Keratinocyte (primary cell): ENCODE measurements around the gene DNAI7. TPM values are rescaled to one million over a fixed set of nuclear protein-coding genes. Genes with fewer than 3 reads are reported as not detected.

Experiments used
- DNase-seq: peaks from one replicate; pipeline ENCODE4 v3.0.0-alpha.2; 2011; ENCODE audit warnings: low read depth, missing footprints, low spot score
- FAIRE-seq: peaks from 2 replicates; lab custom pipeline; 2011; peaks lifted over from hg19 to GRCh38; lab: Jason Lieb, UNC
- H2AFZ ChIP-seq: 2 replicates; pipeline ENCODE4 v1.6.0; 2012; ENCODE audit warnings: low read length, control low read depth, inconsistent platforms; ENCODE audit not compliant: control insufficient read depth
- H3K27ac ChIP-seq: 2 replicates; pipeline ENCODE4 v1.5.1; 2011; ENCODE audit warnings: low read length; ENCODE audit not compliant: control insufficient read depth, insufficient read depth
- H3K27me3 ChIP-seq: 3 replicates; pipeline ENCODE4 v1.6.0; 2011; ENCODE audit warnings: low read length; ENCODE audit not compliant: control insufficient read depth, insufficient read depth; ENCODE audit errors: extremely low read depth
- H3K36me3 ChIP-seq, 2 experiments: 2 replicates in 1 of 2; 3 replicates in 1 of 2; pipeline ENCODE4 v1.5.1; 2011; ENCODE audit warnings: low read length in 2 of 2, mild to moderate bottlenecking in 1 of 2; ENCODE audit not compliant: control insufficient read depth in 2 of 2, insufficient read depth in 2 of 2; ENCODE audit errors: extremely low read depth in 1 of 2
- H3K4me1 ChIP-seq: 3 replicates; pipeline ENCODE4 v1.5.1; 2011; ENCODE audit warnings: low read length; ENCODE audit not compliant: control insufficient read depth, insufficient read depth; ENCODE audit errors: extremely low read depth
- H3K4me2 ChIP-seq: 3 replicates; pipeline ENCODE4 v1.6.0; 2011; ENCODE audit warnings: low read depth, low read length; ENCODE audit not compliant: control insufficient read depth, insufficient read depth; ENCODE audit errors: extremely low read depth
- H3K4me3 ChIP-seq, 3 experiments: fragments of 200-600 bp in 1 of 3; sonication (generic) in 1 of 3; 2 replicates in 2 of 3; 3 replicates in 1 of 3; pipeline ENCODE4 v1.5.1; 2011 to 2016; ENCODE audit warnings: low read length in 3 of 3, mild to moderate bottlenecking in 3 of 3, control low read depth in 2 of 3, inconsistent platforms in 1 of 3, low read depth in 1 of 3, mixed read lengths in 1 of 3, mixed run types in 1 of 3, moderate library complexity in 1 of 3; ENCODE audit not compliant: control insufficient read depth in 2 of 3, insufficient read depth in 2 of 3; ENCODE audit errors: extremely low read depth in 1 of 3
- H3K79me2 ChIP-seq: 2 replicates; pipeline ENCODE4 v1.6.0; 2012; ENCODE audit warnings: low read length; ENCODE audit not compliant: control insufficient read depth, insufficient read depth
- H3K9ac ChIP-seq: 3 replicates; pipeline ENCODE4 v1.6.0; 2011; ENCODE audit warnings: low read length; ENCODE audit not compliant: control insufficient read depth, insufficient read depth; ENCODE audit errors: extremely low read depth
- H3K9me1 ChIP-seq: 3 replicates; pipeline ENCODE4 v1.6.0; 2011; ENCODE audit warnings: low read length; ENCODE audit not compliant: control insufficient read depth, insufficient read depth; ENCODE audit errors: extremely low read depth
- H3K9me3 ChIP-seq: 2 replicates; pipeline ENCODE4 v1.5.1; 2012; ENCODE audit warnings: low read depth, low read length; ENCODE audit not compliant: control insufficient read depth
- H4K20me1 ChIP-seq: 3 replicates; pipeline ENCODE4 v1.6.0; 2011; ENCODE audit warnings: low read length; ENCODE audit not compliant: control insufficient read depth, insufficient read depth; ENCODE audit errors: extremely low read depth
- EZH2 ChIP-seq: IDR thresholded peaks from one replicate; pipeline ENCODE4 v1.6.1; 2012; ENCODE audit warnings: inconsistent platforms, mild to moderate bottlenecking, low read length, moderate library complexity
- dilution Hi-C: fragments of 300-500 bp; cut with MboI; formaldehyde crosslinking; loops from one replicate; pipeline ENCODE4 v1.7.0; 2020; ENCODE audit warnings: low sequenced_read_pairs; ENCODE audit not compliant: extremely low pct_ligation_motif_present
- polyA plus RNA-seq, 5 experiments: library from polyadenylated mRNA; depleted of rRNA in 3 of 5; stranded (reverse) in 3 of 5; stranded (forward) in 1 of 5; unstranded in 1 of 5; fragments of >200 nt; gene quantifications; 1 replicate in 1 of 5; 2 replicates in 3 of 5; 3 replicates in 1 of 5; pipeline versions ENCODE4 v1.2.1 to v1.2.3, GENCODE V29; 2011 to 2012; ENCODE audit warnings: missing spikeins in 2 of 5, low read depth in 1 of 5, low replicate concordance in 1 of 5
- TF ChIP-seq, protein P1 (sequence below), 3 experiments: IDR thresholded peaks in 1 of 3; conservative IDR thresholded peaks in 1 of 3; optimal IDR thresholded peaks in 1 of 3; 2 replicates in 2 of 3; 3 replicates in 1 of 3; pipeline versions ENCODE3 to v1.5.1; 2011; ENCODE audit warnings: low read length in 3 of 3, mild to moderate bottlenecking in 3 of 3, moderate library complexity in 2 of 3, control low read depth in 1 of 3, inconsistent platforms in 1 of 3; ENCODE audit not compliant: insufficient read depth in 2 of 3; ENCODE audit errors: extremely low read depth in 1 of 3

The DNAI7 gene
- polyA plus RNA-seq, 1 donor (not counting 4 experiments of a cell fraction or from before 2014, with no cell fraction given) = 0.10 TPM

DNA sequence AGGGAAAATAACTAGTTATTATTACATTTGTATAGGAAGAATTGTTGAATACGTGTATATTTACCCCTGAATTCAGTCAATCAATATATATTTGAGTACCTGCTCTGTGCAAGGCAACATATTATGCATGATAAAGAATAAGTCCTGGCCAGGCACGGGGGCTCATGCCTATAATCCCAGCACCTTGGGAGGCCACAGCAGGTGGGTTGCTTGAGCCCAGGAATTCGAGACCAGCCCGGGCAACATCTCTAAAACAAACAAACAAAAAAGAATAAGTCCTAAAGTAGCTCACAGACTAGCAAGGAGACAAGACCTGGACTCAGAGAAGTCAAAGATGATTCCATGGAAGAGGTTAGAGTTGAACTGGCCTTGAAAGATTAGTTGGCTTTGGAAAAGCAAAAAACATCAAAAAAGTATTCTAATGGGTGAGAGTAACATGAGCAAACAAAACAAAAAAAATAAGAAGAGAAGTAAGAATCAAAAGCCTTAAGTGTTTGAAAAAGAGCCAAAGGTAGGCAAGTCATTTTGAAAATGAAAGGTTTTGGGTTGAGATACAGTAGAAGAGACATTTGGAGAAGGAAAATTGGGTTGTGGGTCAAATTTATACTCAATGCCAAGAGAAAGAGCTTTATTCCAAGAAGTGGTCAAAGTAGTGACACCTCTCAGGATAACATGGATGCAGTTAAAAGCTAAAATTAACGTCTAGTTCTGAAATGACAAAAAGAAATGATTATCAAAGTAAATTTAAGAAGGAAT is 130.9 kb downstream of the DNAI7 start:
- H3K36me3 ChIP-seq = no peaks in the 10 kb centered on the region
- no peaks in the 10 kb centered on the region for H3K9me1 ChIP-seq
- no peaks in the 10 kb centered on the region for H4K20me1 ChIP-seq
- no peaks in the 10 kb centered on the region for H3K79me2 ChIP-seq
- no peaks in the 10 kb centered on the region for H3K27me3 ChIP-seq
- FAIRE-seq = no peak
- DNase-seq = no peak
- no peak overlapping the region for H3K4me3 ChIP-seq
- H2AFZ ChIP-seq = no peak overlapping the region
- TF ChIP-seq EZH2 = no peak
- TF ChIP-seq, protein P1, sequence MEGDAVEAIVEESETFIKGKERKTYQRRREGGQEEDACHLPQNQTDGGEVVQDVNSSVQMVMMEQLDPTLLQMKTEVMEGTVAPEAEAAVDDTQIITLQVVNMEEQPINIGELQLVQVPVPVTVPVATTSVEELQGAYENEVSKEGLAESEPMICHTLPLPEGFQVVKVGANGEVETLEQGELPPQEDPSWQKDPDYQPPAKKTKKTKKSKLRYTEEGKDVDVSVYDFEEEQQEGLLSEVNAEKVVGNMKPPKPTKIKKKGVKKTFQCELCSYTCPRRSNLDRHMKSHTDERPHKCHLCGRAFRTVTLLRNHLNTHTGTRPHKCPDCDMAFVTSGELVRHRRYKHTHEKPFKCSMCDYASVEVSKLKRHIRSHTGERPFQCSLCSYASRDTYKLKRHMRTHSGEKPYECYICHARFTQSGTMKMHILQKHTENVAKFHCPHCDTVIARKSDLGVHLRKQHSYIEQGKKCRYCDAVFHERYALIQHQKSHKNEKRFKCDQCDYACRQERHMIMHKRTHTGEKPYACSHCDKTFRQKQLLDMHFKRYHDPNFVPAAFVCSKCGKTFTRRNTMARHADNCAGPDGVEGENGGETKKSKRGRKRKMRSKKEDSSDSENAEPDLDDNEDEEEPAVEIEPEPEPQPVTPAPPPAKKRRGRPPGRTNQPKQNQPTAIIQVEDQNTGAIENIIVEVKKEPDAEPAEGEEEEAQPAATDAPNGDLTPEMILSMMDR (optimal IDR thresholded peaks at IDR 0.05 in 1 of 3, IDR thresholded peaks at IDR 0.05 in 1 of 3, conservative IDR thresholded peaks at IDR 0.05 in 1 of 3; ENCODE audit: extremely low read depth in 1 of 3, insufficient read depth in 2 of 3, low read length in 3 of 3) = no peak
- dilution Hi-C loops = no loop called here
- no peaks in the 10 kb centered on the region for H3K4me1 ChIP-seq
- no peak overlapping the region for H3K27ac ChIP-seq
- H3K9ac ChIP-seq = no peak overlapping the region
- H3K4me2 ChIP-seq = no peak overlapping the region
- H3K9me3 ChIP-seq = no peaks in the 10 kb centered on the region

DNA sequence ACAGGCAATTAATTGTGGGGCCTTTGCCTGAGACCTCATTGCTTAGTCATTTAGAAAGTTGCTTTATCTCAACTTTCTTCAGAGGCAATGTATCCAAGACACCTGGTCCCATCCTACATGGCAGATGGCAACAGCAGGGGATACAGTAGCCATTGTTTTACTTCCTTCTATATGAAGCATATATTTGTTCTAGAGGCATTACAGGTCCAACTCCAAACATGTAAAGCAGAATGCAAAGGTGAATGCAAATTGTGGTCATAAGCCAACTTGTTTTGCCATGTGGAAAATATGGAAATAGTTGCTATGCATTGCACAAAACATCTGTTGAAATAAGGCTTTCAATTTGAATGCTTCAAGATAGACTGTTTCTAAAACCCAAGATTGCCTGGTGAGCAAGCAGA is 136.3 kb downstream of the DNAI7 start:
- DNase-seq = no peak
- no peak overlapping the region for H3K9ac ChIP-seq
- no peak overlapping the region for H3K4me2 ChIP-seq
- dilution Hi-C loops = no loop called here
- H3K4me1 ChIP-seq = peaks cover 32% of the 10 kb centered on the region
- H4K20me1 ChIP-seq = no peaks in the 10 kb centered on the region
- H2AFZ ChIP-seq = no peak overlapping the region
- H3K36me3 ChIP-seq = no peaks in the 10 kb centered on the region
- H3K4me3 ChIP-seq = no peak overlapping the region
- TF ChIP-seq EZH2 = no peak
- TF ChIP-seq, protein P1 (optimal IDR thresholded peaks at IDR 0.05 in 1 of 3, IDR thresholded peaks at IDR 0.05 in 1 of 3, conservative IDR thresholded peaks at IDR 0.05 in 1 of 3; ENCODE audit: extremely low read depth in 1 of 3, insufficient read depth in 2 of 3, low read length in 3 of 3) = no peak
- no peaks in the 10 kb centered on the region for H3K9me3 ChIP-seq
- no peaks in the 10 kb centered on the region for H3K9me1 ChIP-seq
- no peaks in the 10 kb centered on the region for H3K79me2 ChIP-seq
- FAIRE-seq = no peak
- H3K27ac ChIP-seq = no peak overlapping the region
- H3K27me3 ChIP-seq = no peaks in the 10 kb centered on the region

Other genes with a start within 250 kb of the DNAI7 start
- gene BCAT1, start 246.1 kb downstream of the DNAI7 start, polyA plus RNA-seq = 2.5 to 6.5 TPM (median 3.3 TPM) in 3 replicates
- gene ETFRF1, start 77 bp upstream of the DNAI7 start, polyA plus RNA-seq = 8.0 to 13.6 TPM (median 8.5 TPM) in 3 replicates
- 15.0 to 26.1 TPM (median 15.6 TPM) in 3 replicates for gene KRAS, start 55.8 kb upstream of the DNAI7 start, polyA plus RNA-seq